ENCODE measurements around the gene ADGRA1.
"Not testable (repeated sequence)": the region's sequence is repeated elsewhere in the genome, so short reads cannot be mapped to it uniquely, and the experiment has no call there.

ADGRA1 gene

DNA sequence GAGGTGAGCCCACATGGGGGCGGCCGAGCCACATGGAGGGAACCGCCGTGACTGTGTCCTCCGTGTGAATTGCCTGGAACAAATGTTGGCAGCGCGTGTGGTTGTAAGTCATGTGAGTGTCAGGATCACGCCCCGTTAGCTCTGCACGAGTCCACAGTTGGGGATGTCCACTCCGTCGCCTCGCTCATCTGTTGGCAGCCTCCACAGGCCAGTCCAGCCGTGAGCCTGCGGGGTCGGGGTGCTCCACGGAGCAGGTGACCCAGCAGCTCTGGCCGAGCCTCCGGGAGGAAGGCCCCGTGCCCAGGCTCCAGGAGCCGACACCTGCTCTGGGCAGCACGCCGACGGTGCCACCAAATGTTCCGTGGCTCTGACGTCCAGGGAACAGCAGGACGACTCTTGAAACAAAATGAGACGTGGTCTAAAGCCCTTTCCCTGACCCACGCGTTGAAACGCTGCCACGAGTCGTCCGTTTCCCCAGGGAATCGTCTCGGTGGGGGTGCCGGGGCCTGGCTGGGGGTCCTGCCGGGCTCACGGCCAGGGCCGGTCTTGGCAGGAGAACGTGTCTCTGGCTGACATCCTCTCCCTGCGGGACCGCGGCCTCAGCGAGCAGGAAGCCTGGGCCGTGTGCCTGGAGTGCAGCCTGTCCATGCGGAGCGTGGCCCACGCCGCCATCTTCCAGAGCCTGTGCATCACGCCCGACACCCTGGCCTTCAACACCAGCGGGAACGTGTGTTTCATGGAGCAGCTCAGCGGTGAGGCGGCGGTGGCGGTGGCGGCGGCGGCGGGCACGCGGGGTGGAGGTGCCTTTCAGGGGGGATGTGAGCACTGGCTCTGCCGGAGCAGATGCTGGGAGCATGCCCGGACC, 79.3 kb downstream of the ADGRA1 start:
- no peak for DNase-seq

GRCh38 chr10:133167693-133168616, 80.2 kb downstream of the ADGRA1 start:
- DNase-seq, result no peak

GRCh38 chr10:133168617-133169031, 80.9 kb downstream of the ADGRA1 start:
- DNase-seq, result no peak

DNA sequence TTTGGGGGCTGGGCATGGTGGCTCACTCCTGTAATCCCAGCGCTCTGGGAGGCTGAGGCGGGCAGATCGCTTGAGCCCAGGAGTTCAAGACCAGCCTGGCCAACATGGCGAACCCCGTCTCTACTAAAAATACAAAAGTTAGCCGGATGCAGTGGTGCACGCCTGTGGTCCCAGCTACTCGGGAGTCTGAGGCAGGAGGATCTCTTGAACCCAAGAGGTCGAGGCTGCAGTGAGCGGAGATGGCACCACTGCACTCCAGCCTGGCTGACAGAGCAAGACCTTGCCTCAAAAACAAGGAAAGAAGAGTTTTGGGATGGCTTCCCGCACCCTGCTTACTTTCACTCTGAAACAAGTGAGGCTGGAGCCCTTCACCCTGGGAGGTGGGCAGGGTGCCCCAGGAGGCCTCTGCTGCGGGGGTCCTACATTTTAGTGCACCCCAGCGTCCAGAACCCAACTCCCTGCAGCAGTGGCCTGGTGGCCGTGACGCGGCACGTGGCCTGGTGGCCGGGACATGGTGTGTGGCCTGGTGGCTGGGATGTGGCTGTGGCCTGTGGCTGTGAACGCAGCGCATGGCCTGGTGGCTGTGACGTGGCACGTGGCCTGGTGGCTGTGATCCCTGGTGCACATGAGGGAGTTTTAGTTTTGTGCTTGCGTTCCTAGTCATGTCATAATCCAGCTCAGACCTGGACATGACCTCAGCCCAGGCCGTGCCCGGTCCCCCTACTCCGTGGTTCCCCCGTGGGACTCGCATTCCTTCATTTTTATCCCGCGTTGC, 81.6 kb downstream of the ADGRA1 start:
- DNase-seq, result no peak

DNA sequence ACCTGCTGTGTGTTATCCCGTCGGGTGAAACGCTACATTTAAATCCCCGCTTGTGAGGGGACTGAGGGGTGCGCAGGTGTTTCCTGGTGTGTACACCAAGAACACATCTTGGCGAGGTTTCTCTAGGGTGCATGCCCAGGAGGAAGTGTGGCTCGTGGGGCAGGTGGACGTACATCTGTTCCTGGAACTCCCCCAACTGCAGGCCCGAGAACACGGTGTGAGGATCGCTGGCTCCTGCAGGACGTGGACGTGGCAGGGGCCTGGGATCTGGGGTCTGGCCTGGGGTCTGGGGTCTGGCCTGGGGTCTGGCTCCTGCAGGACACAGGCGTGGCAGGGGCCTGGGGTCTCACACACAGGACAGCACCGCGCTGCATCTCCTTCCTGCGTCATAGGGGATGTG, 82.4 kb downstream of the ADGRA1 start:
- no peak for DNase-seq

GRCh38 chr10:133173860-133174640, 86.3 kb downstream of the ADGRA1 start:
- no peak for DNase-seq

- DNase-seq, result no peak
Measured at GRCh38 chr10:133174689-133175263, 87.1 kb downstream of the ADGRA1 start.

DNA sequence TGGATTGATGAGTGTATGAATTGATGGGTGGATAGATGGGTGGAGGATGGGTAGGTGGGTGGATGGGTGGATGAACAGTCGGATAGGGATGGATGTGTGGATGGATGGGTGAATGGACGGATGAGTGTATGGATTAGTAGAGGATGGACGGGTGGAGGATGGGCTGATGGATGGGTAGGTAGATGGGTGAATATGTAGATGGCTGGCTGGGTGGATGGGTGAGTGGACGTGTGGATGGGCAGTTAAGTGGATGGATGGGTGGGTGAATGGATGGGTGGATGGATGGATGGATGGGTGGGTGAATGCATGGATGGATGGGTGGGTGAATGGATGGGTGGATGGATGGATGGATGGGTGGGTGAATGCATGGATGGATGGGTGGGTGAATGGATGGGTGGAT, 87.9 kb downstream of the ADGRA1 start:
- DNase-seq, result not testable (repeated sequence)

- no peak for DNase-seq
Measured at GRCh38 chr10:133176546-133176945, 88.8 kb downstream of the ADGRA1 start.

- no peak for DNase-seq
Measured at GRCh38 chr10:133177380-133178157, 89.8 kb downstream of the ADGRA1 start.

- DNase-seq, result no peak
Measured at GRCh38 chr10:133178357-133179127, 90.8 kb downstream of the ADGRA1 start.

DNA sequence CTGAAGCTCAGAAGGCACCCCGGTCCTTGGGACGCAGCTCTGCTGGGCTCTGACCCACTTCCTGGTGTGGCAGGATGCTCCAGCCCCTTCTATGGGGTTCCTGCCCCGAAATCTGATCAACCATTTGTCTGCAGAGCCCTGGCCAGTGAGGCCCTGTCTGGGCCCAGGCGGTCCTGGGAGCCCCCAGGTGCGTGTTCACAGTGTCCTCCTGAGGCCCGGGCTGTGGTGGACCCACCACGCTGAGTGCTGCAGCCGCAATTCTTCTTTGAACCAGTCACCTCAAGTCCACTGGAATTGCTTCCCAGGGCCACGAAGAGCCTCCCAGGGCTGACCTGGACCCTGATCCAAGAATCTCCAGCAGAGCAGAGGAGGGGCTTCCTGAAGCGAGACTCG, 91.4 kb downstream of the ADGRA1 start:
- no peak for DNase-seq

DNA sequence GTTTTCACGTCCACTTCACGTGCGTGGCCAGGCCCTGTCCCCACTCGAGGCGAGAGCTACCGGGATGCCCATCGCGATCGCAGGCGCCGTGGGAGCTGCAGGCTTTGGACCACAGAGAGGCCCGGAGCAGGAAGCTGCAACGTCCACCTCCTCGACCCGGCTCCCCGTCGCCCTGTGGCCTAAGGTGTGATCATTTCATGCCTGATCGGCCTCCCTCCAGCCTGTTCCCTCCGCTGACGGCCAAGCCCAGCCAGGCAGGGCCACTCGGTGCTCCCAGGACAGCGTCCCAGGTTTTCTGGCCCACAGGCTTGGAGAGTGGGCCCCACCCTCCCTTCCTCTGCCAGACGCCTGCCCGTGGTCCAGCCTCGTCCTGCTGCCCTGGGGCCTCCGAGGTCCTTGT, 91.9 kb downstream of the ADGRA1 start:
- DNase-seq, result no peak

GRCh38 chr10:133180192-133180964, 92.7 kb downstream of the ADGRA1 start:
- DNase-seq, result no peak

GRCh38 chr10:133180965-133181639, 93.4 kb downstream of the ADGRA1 start:
- no peak for DNase-seq
